ENCODE results near the gene CTNNA3.

The CTNNA3 gene

GRCh38 chr10:66925896-66926715 lies 769.9 kb downstream of the CTNNA3 start, which contains the start of gene LRRTM3:
TSS of gene LRRTM3 (plus strand) at chr10:66926036.
- peak; percentile 79 for DNase-seq

DNA sequence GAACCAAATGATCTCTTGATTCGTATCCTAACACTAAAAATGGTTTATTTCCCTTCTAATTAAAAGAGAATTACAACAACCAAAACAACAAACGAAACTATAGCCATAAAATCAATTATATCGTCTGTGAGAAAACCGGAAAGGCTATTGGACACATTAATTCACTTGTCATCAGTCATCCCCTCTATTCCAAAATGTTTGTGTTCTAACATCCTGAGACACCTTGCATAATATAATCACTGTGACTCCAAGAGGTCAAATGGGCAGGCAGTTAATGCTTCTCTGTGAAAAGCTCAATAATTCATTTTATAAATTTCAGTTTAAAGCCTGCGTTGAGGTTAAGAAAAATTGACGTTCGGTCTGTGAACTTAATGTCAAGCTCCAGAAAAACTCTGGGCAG lies 770.6 kb downstream of the CTNNA3 start:
- no peak for DNase-seq

DNA sequence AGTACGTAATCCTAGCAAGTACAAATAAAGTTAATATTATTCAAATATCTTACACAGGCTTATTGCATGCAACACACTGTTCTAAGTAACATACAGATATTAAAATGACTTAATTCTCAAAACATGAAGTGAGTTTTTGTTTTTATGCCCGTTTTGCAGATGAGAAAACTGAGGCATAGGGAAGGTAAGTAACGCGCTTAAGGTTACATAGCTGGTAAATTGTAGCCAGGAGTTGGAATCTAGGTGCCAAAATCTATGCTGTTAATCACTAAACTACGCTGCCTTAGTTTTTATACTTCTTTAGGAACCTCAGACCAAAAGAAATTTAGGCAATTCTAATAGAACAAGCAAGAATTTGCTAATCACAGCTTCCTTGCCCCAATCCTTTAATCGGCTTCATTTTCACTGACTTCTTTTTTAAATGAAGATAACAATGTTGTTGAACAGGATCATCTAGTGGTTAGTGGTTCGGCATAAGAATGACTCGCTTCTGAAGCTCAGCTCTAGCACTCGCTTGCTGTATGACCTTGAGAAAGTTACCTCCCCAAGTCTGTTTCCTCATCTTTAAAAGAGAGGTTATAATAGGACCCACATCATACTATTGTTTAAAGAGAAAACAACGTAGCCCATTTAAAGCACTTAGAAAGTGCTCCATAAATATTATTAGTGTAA lies 771.2 kb downstream of the CTNNA3 start:
- DNase-seq = no peak

GRCh38 chr10:66919248-66919647 lies 776.7 kb downstream of the CTNNA3 start:
- no peak for DNase-seq

DNA sequence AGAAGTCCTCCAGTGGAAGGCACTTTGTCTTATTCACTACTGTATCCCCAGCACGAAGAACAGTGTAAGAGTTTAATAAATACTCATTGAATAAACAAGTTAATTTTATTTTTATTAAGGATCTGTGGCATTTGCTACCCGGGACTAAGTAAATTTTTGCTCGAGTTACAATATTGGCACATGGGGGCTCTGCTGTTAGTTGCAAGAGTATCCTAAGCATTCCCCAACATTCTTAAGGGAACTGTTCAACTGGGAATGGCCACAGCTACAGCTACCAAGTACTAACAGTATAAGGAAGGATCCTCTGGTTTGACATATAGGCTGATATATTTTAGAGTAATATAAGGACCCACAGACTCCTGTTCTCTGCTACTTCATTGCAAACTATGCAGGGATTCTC lies 778.9 kb downstream of the CTNNA3 start:
- DNase-seq = no peak

DNA sequence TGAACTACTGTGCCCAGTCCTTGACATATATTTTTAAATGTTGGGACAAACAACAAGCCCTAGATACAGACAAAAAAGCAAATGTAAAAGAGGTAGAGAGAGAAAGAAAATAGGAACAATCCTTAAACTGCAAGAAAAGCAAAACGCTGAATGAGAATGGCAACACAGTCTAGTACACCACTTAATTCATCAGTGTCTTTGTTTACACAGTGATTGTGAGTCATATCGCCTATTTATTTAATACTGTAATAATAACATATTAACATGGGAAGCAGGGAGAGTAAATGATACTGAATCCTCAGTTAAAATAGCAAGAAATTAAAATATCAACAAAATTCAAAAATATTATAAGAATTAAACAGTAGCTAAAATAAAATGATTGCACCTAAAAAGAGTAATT lies 780.0 kb downstream of the CTNNA3 start:
- no peak for DNase-seq

- no peak for DNase-seq
These were observed 785.3 kb downstream of the CTNNA3 start for GRCh38 chr10:66910671-66911070.

DNA sequence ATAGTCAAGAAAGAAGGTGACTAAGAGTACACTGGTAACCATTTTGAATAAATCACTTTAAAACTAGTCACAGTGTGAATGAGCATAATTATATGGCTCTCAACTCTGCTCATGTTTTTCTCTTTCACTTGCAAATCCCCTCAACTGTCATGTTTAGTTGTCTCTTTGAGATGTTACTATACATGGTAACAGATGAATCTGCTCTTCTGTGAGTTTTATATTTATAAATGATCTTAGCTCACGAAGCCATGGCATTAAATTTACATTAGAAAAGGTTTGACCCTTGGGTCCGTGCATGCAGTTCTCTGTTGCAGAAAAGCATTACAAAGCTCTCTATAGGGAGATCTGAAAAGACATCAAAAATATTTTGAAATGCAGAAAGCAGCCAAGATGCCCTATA lies 803.1 kb downstream of the CTNNA3 start:
- no peak for DNase-seq

- no peak for DNase-seq
These were observed 807.8 kb downstream of the CTNNA3 start for GRCh38 chr10:66888237-66888636.

DNA sequence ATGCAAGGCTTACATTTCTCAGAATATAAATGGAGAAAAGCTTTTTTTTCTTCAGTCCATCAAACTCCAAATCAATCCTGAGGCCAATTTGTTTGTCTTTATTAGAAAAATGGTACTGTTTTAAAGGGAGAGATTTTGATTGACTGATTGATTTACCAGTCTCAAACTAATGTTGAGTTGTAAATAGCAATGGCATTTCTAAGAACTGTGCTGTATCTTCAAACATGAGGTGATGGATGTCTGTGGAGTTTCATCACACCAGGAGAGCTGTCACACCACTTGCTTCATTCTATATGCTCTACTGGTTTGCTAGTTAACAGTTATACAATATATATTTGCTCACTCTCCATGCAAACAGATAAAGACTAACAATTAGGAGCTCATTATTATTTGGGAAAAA lies 809.1 kb downstream of the CTNNA3 start:
- no peak for DNase-seq

GRCh38 chr10:66882271-66882670 lies 813.7 kb downstream of the CTNNA3 start:
- DNase-seq = no peak

- DNase-seq = no peak
These were observed 814.2 kb downstream of the CTNNA3 start for GRCh38 chr10:66881814-66882213.

DNA sequence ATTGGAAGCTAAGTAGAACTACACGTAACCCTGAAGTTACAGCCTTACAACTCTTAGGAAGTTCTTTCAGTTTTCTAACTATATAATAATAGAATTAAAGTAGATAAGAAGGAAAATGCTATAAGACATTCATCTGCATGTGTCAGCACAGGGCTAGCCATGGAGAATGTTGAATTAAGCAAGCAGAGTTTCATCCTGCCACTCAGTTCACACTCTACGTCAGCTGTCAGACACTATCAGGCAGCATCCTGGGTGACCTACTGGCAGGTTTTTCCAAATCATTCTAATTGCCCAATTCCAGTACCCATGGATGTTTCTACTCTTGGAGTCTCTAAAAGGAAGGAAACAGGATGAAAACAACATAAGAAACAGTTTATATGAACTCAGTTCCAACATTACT lies 815.2 kb downstream of the CTNNA3 start:
- no peak for DNase-seq

DNA sequence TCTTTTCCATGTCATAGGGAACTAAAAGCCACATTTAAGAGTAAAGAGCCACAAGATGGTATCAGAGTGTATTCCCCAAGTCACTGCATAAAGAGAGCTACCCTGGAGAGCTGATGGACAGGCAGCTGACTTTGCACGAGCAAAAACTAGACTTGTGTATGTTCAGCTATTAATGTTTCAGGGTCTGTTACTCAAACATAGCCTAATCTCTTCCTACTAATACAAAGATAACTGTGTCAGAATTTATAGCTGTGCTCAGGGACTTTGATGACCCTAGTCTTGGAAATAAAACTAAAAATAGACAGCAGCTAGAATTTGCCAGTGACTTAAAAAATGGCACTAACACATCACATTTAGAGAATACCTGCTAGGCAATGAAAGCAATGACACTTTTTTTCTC lies 815.7 kb downstream of the CTNNA3 start:
- DNase-seq = no peak

- no peak for DNase-seq
These were observed 818.6 kb downstream of the CTNNA3 start for GRCh38 chr10:66877361-66877760.

- no peak for DNase-seq
These were observed 826.4 kb downstream of the CTNNA3 start for GRCh38 chr10:66869635-66870034.

GRCh38 chr10:66862687-66863258 lies 833.2 kb downstream of the CTNNA3 start:
- DNase-seq = no peak

GRCh38 chr10:66860376-66860945 lies 835.5 kb downstream of the CTNNA3 start:
- no peak for DNase-seq

DNA sequence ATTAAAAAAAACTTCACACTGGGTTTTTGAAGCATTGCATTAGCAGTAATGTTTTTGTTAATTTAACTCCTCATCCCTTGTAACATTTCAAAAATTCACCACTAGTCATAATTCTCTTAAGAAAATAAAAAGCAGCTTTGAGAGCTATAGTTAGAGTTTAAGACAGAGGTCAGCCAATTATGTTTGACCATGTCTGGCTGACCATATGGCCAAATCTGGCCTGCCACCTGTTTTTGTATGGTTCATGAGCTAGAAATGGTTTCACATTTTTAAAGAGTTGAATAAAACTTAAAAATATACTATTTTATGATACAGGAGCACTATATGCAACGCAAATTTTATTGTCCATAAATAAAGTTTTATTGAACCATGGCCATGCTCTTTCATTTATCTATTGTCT lies 843.2 kb downstream of the CTNNA3 start:
- DNase-seq = no peak

DNA sequence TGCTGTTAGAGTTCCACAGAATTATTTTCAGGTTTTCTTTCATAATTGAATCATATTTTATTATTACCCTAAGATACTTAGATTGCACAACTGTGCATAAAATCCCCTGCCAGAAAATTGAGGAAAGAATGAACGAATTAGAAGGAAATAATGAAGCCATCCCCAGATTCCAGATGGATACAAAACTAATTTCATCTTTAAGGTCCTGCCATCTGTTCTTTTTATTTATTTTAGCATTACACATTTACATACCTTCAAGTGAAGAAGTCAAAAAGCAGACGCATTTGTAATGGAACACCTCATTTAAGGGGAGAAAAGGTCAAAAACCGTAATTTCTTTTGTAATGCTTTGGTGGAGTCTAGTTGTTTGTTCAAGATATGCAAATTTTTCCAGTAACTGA lies 847.1 kb downstream of the CTNNA3 start:
- no peak for DNase-seq

DNA sequence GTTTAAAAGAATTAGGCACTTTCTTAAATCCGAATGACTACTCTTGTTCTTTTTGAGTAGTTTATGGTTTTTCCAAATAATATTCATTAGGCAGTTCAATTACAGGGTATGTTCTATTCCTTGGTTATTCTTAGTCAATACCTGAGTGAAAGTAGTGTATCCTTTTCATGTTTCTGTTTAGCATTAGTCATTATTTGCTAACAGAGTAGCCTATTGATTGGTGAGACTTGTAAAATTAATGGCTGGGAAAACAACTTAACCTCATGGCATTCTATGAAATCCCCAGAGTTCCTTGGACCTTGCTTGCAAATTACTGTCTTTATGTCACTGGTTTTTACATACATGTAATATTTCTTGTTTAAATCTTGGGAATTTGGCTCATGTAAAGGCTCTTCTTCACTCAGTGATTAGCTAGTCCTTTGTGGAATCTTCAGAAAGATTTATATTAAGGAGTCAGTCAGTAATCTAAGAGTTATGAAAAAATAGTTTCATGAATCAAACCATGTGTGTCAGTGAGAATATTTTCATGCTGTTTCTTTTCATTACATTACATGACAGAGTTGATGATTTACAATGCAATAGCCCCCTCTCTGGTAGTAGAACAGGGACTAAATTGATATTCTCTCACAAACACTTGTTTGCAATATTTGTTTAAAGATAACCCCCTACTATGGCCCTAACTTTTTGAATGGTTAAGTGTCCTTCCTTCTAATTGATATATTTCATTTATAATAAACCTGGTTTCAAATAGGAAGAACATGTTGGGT lies 851.6 kb downstream of the CTNNA3 start:
- no peak for DNase-seq

DNA sequence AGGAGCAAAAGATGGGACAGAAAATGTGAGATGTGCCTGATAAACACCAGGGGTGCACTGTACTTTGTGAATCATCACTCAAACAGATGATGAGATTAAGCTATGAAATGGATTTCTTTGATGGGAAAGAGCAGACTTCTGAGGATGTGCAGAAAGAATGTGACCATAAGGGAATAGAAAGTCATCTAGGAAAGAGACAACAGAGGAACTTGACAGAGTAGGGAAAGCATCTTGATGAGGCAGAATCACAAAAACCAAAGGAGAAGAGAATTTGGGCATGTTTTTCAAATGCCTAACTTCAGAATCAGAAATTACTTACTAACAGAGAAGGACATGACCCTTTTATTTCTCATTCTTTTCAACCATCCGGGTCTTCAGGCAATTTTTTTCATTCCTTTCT lies 852.6 kb downstream of the CTNNA3 start:
- DNase-seq = no peak

DNA sequence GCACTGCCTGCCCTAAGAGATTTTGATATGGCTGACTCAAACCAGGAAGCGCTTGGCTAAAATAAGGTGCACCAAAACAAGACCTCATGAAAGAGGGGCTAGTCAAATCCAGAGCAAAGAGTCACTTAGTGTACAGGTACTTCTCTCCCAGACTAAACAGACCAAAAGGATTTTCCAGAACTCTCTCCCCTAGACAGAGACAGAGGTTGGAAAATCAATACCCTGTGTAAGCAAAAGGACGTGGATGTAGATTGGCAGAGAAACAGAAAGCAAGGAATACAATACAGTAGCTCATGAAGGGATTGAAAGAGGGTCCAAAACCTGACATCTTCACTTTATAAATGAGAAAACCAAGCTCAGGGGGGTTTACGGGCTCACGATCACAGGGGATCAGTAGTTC lies 853.1 kb downstream of the CTNNA3 start:
- DNase-seq = no peak
